BE2C (cell line): ENCODE data around the gene KCNQ1OT1.

ENCODE experiments used
- DNase-seq: peaks from one replicate; pipeline ENCODE4 v3.0.0-alpha.2; 2020
- H3K27me3 ChIP-seq: fragments of 250-450 bp; sonication (Bioruptor Pico); 2 replicates; pipeline ENCODE4 v1.5.1; 2020; ENCODE audit warnings: mild to moderate bottlenecking
- H3K36me3 ChIP-seq: fragments of 250-450 bp; sonication (Bioruptor Pico); 2 replicates; pipeline ENCODE4 v1.5.1; 2020; ENCODE audit warnings: mild to moderate bottlenecking
- H3K4me1 ChIP-seq: fragments of 250-450 bp; sonication (Bioruptor Pico); 2 replicates; pipeline ENCODE4 v1.5.1; 2020
- H3K4me3 ChIP-seq: 2 replicates; pipeline ENCODE4 v1.5.1; 2011; ENCODE audit warnings: low read depth, low read length
- H3K9me3 ChIP-seq: fragments of 250-450 bp; sonication (Bioruptor Pico); 2 replicates; pipeline ENCODE4 v1.5.1; 2020
- CTCF ChIP-seq: IDR thresholded peaks from 2 replicates; pipeline ENCODE4 v1.5.1; 2012; ENCODE audit warnings: mild to moderate bottlenecking, low read depth, low read length

The KCNQ1OT1 gene

GRCh38 chr11:2688381-2689231 lies 11.2 kb downstream of the KCNQ1OT1 start:
- Histone ChIP-seq H3K9me3 (no peaks in the 10 kb centered on the region), H3K4me1 (no peaks in the 10 kb centered on the region), H3K36me3 (no peaks in the 10 kb centered on the region; the same call in none of the 2 replicates), H3K4me3 (no peak overlapping the region), H3K27me3 (no peaks in the 10 kb centered on the region)
- no peak for DNase-seq
- TF ChIP-seq CTCF = no peak

- TF ChIP-seq CTCF = no peak
- Histone ChIP-seq H3K36me3 (no peaks in the 10 kb centered on the region; the same call in none of the 2 replicates), H3K27me3 (no peaks in the 10 kb centered on the region), H3K4me3 (no peak overlapping the region), H3K9me3 (no peaks in the 10 kb centered on the region), H3K4me1 (no peaks in the 10 kb centered on the region)
- no peak for DNase-seq
Observed at GRCh38 chr11:2687782-2688191, 12.0 kb downstream of the KCNQ1OT1 start.

- TF ChIP-seq CTCF = no peak
- Histone ChIP-seq H3K36me3 (no peaks in the 10 kb centered on the region; the same call in none of the 2 replicates), H3K4me3 (no peak overlapping the region)
Observed at GRCh38 chr11:2687223-2687530, 12.6 kb downstream of the KCNQ1OT1 start.

GRCh38 chr11:2686360-2687222 lies 13.2 kb downstream of the KCNQ1OT1 start:
- no peaks in the 10 kb centered on the region; the same call in 1 of the 2 replicates for H3K36me3 ChIP-seq
- no peaks in the 10 kb centered on the region for H3K27me3 ChIP-seq
- H3K9me3 ChIP-seq = no peaks in the 10 kb centered on the region
- no peaks in the 10 kb centered on the region for H3K4me1 ChIP-seq
- DNase-seq = no peak
- no peak for TF ChIP-seq CTCF
- no peak overlapping the region for H3K4me3 ChIP-seq

More at GRCh38 chr11:2687223-2687530, 12.6 kb downstream of the KCNQ1OT1 start:
- DNase-seq = no peak
- Histone ChIP-seq H3K9me3 (no peaks in the 10 kb centered on the region), H3K4me1 (no peaks in the 10 kb centered on the region), H3K27me3 (no peaks in the 10 kb centered on the region)

- Histone ChIP-seq H3K36me3 (no peaks in the 10 kb centered on the region; the same call in 1 of the 2 replicates), H3K9me3 (no peaks in the 10 kb centered on the region), H3K4me3 (no peak overlapping the region), H3K4me1 (no peaks in the 10 kb centered on the region), H3K27me3 (no peaks in the 10 kb centered on the region)
- DNase-seq = no peak
- TF ChIP-seq CTCF = no peak
Observed at GRCh38 chr11:2685566-2686359, 14.0 kb downstream of the KCNQ1OT1 start.
